ENCODE data around the gene PRKN. TPM values are rescaled to one million over a fixed set of nuclear protein-coding genes. Genes with fewer than 3 reads are reported as not detected.
"Not testable (repeated sequence)": the region's sequence is repeated elsewhere in the genome, so short reads cannot be mapped to it uniquely, and the experiment has no call there.

The PRKN gene
- total RNA-seq, 1 donor from 2014 or later = 9.3 TPM

GRCh38 chr6:161496271-161496670 lies 1231.3 kb downstream of the PRKN start:
- not testable (repeated sequence) for DNase-seq (ENCODE audit: low spot score)

DNA sequence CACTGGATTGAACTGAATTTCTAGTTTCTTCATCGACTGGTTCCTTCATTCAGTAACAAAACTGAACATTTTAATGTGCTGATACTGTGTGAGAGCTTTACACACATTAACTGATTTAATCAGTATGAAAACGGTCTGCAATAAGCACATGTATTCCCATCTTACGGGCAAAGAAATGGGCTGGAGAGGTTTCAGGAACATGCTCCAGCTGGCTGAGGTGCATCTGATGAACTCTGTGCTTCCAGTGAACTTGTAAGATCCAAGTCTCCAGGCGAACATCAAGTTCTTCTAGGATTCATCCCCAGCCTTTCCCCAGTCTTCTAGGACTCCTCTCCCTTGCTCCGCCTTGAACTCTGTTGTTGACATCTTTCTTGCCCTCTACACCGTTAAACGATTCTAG lies 1233.0 kb downstream of the PRKN start:
- DNase-seq (ENCODE audit: low spot score) = no peak

DNA sequence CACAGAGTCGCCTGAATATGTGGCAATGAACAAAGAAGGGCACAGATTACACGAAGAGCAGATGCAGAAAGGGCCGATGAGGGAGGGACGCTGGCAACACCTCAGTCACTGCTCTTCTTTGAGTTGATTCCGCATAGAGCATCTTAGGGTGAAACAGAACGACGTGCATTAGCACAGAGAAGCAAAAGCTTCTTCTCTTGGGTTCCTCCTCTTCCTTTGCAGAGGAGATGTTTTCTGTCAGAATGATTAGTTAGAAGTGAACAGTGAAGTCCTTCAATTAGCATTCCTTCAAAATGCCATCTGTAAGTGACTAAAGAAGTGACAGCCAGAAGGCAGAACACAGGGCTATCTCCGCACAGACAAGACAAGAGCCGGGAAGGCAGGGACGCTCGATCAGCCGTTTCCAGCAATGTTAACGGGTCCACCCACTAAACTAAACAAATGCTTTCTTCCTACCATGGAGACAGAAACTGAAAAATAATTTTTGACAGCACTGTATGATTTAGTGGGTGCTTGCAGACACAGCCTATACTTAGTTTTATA lies 1233.9 kb downstream of the PRKN start:
- DNase-seq (ENCODE audit: low spot score) = no peak

DNA sequence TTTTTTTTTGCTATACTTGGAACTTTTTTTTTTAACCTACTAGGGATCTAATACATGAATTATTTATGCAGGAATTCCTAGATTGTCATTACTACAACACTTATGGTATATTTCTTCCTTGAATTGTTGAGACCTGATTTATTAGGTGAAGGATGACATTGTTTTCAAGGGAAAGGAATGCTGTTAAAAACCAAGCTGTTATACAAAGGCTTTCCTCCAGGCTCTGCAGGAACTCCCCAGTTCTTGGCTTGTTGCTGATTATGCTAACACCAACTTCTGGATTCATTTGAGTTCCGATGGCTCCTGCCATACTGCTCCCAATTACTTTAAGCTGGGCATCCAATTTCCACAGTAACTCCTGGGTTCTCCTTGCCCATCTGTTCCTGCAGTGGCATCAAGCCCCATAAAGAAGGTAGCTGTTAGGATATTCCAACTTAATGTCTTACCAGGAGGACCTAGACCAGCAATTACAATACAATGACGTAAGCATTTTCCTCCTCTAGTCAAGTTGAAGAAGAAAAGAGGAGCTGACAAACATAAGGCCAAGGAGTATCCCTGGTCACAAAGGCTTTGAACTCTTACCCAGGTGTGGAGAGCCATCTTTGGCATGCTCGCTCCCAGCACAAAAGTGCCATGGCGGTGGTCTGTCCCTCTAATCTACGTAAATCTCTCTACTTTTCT lies 1237.8 kb downstream of the PRKN start:
- DNase-seq (ENCODE audit: low spot score) = no peak

GRCh38 chr6:161487694-161488093 lies 1239.9 kb downstream of the PRKN start:
- no peak for DNase-seq (ENCODE audit: low spot score)

DNA sequence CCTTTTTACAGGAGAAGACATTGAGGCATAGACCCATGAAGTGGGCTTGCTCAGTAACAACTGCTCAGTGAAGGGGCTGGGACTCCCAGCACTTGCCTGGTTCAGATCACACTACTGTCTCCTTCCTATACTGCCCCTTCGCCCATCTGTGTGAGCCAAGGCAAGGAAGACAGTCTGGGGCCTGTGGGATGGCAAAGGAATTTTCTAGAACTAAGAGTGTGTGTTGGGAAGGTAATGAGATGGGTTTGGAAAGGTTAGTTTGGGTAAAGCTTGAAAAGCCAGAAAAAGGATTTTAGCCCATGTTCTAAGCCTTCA lies 1240.4 kb downstream of the PRKN start:
- DNase-seq (ENCODE audit: low spot score) = no peak

GRCh38 chr6:161486361-161487216 lies 1241.0 kb downstream of the PRKN start:
- DNase-seq (ENCODE audit: low spot score) = peak; percentile 17

GRCh38 chr6:161482517-161482858 lies 1245.1 kb downstream of the PRKN start:
- DNase-seq (ENCODE audit: low spot score) = peak; percentile 16

- DNase-seq (ENCODE audit: low spot score) = peak; percentile 69
These were observed 1245.6 kb downstream of the PRKN start for GRCh38 chr6:161481786-161482516.

DNA sequence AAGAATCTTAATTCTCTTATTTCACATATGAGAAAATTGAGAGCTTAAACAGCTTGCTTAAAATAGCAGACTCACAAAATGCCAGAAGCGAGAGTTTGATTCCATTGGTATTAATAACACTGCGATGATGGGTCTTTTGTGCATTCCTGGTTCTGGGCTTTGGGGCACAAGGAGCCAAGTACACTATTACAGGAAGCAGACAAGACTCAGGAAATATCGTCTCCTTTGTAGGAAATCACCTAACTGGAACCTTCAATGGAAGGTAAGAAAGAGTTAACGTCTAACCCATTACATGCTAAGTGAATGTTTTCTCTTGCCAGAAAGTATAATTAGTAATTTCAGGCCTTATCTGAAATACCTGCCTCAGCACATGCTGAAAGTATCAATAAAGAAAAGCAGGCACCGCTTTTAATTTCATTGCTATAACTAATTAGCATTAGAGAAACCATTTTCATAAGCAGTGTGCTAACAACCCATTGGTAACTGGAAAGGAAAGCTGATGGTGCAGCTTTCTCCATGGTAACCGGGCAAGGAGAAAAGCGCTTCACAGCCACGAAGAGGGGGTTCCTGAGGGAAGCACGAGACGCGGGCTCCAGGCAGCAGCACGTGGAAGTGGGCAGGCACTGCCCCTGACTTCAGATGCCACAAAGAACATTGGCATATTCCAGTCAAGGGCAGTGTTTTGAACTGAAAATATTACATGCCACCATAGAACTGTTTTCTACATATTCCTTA lies 1247.0 kb downstream of the PRKN start:
- DNase-seq (ENCODE audit: low spot score) = no peak

DNA sequence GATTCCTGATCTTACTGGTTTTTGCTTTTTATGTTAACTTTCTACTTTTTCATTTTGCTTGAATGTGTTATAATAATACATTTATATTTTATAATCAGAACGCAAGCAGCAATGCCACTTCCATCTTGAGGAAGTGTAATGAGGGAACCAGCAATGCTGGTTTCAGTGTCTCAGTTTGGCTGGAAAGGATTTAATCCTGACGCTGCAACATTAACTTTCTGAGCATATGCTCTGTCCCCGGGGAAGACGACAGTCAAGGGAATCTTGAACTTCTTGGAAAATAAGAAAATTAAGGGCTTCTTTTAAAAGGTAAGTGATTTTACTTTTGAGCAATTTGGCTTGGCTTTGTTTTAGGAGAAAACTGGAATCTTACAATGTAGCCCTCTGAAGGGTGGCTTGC lies 1248.2 kb downstream of the PRKN start:
- no peak for DNase-seq (ENCODE audit: low spot score)

GRCh38 chr6:161477876-161478425 lies 1249.6 kb downstream of the PRKN start:
- no peak for DNase-seq (ENCODE audit: low spot score)

DNA sequence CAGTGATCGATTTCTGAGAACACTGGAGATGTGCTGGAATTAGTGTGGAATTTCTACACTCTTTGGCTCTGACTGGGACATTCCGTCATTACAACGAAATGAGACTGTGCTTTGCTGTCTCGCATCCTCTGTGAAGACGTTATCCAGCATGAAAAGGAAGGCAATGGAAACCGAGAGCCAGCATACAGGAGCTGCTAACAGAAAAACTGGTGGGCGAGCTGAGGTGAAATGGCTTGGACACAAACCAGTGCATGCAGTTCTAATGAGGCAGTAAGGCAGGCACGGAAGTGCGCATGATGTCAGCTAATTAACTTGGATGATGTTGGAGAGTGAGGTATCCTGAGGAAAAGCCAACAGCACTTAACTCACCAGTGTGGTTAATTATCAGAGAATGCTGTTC lies 1250.9 kb downstream of the PRKN start:
- DNase-seq (ENCODE audit: low spot score) = no peak

GRCh38 chr6:161465403-161465802 lies 1262.2 kb downstream of the PRKN start:
- no peak for DNase-seq (ENCODE audit: low spot score)

GRCh38 chr6:161463071-161463470 lies 1264.5 kb downstream of the PRKN start:
- DNase-seq (ENCODE audit: low spot score) = no peak

DNA sequence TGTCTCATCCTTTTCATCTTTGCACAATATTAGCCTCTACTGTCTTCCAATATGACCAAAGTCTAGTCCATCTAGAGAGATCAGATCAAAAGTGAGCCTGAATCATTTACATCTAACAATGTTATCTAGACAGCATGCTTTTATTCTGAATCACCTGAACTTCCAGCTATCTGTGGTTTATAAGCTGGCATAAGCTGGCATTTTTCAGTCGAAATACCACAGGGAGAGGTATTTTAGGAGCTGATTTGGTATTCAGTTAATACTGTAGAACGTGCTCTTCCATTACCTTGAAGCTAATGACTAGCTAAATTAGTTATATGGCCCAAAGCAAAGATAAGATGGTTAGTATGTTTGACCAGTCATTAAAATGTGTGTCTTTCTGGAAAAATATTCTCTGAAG lies 1265.4 kb downstream of the PRKN start:
- DNase-seq (ENCODE audit: low spot score) = no peak

DNA sequence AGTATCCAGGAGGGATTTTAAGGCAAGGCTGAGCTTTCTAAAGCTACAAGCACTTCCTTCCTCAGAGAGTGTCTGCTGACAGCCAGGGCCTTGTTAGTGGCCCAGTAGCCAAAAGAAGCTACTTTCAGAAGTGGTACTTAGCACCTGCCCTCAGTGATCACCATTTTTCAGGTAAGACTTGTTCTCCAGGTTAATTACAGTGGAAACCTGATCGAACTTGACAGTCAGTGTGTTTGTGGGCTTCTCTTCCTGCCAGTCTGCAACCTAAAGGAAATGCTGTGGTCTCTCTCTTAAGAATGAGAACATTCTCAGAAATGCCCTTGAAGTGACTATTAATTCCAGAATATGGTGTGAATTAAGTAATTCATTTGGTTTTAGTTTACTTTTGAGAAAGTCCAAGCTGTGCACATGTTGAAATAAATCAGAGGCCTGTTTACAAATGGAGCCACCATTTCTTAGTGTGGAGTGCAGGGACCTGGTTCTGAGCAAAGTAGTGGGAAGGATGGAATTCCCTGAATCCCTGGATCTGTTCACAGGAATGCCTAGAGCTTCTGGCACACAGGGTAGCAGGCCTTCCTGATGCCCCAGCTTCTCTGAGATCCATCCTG lies 1268.5 kb downstream of the PRKN start:
- no peak for DNase-seq (ENCODE audit: low spot score)

- no peak for DNase-seq (ENCODE audit: low spot score)
These were observed 1269.2 kb downstream of the PRKN start for GRCh38 chr6:161458201-161458951.

GRCh38 chr6:161455848-161456247 lies 1271.7 kb downstream of the PRKN start:
- no peak for DNase-seq (ENCODE audit: low spot score)

GRCh38 chr6:161453558-161453957 lies 1274.0 kb downstream of the PRKN start:
- DNase-seq (ENCODE audit: low spot score) = no peak

Data from mucosa of gallbladder (tissue), 1 donor.